HK-2 (cell line): Measurements from ENCODE around the gene ATP1A3.

Experiments
- DNase-seq: peaks from one replicate; pipeline ENCODE4 v3.0.0-alpha.2; 2018; ENCODE audit not compliant: unreplicated experiment

ATP1A3 gene

GRCh38 chr19:41928754-41929535 is 65.1 kb downstream of the ATP1A3 start:
- no peak for DNase-seq

DNA sequence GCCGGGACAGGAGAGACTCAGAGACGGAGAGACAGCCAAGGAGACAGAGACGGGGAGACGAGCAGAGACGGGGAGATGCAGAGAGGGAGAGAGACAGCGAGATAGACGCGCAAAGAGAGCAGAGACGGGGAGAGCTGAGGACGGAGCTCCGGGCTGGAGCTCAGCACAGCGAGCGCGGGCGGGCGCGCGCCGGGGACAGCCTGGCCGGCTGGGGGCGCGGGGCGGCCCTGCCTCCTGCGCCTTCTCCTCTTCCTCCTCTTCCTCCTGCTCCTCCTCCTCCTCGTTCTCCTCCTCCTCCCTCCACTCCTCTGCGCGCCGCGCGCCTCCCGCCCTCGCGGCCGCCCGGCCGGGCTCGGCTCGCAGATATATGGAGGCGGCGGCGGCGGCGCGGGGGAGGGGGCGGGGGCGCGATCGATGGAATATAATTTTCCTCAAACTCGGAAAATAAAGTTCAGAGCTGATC is 65.8 kb downstream of the ATP1A3 start, which contains the start of gene ERFL:
Gene ERFL (minus strand): TSS at position 229 of the 463 bp plus-strand sequence. CDS start 15,530 bp downstream, outside the sequence.
- peak; percentile 68 for DNase-seq

DNA sequence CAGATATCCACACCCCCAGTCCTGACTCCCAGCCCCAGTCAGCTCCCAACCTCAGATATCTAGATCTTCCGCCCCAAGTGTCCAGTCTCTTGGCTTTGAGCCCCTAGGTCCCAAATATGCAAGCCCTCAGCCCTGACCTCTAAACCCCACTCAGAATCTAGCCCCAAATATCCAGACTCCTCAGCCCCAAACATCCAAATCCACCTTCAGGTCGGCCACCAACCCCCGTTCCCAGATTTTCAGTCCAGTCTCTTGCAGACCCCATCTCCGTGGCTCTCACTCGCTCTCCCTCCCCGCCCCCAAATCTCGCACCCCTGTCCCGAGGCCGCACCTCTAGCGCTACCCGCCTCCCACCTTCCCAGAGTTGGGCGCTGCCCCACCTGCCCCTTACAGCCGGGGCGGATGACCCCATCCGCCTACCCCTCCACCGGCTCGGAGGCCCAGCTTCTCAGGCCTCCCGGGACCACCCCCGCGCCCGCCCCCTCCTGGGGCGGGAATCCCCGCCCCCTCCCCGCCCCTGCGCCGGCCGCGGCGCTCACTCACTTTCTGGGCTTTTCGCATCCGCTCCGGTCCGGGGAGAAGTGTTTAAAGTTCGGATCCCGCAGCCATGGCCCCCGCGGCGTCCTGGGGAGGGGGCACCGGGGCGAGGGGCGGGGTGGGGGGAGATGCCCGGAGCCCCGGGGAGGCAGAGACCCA is 66.4 kb downstream of the ATP1A3 start:
- no peak for DNase-seq

DNA sequence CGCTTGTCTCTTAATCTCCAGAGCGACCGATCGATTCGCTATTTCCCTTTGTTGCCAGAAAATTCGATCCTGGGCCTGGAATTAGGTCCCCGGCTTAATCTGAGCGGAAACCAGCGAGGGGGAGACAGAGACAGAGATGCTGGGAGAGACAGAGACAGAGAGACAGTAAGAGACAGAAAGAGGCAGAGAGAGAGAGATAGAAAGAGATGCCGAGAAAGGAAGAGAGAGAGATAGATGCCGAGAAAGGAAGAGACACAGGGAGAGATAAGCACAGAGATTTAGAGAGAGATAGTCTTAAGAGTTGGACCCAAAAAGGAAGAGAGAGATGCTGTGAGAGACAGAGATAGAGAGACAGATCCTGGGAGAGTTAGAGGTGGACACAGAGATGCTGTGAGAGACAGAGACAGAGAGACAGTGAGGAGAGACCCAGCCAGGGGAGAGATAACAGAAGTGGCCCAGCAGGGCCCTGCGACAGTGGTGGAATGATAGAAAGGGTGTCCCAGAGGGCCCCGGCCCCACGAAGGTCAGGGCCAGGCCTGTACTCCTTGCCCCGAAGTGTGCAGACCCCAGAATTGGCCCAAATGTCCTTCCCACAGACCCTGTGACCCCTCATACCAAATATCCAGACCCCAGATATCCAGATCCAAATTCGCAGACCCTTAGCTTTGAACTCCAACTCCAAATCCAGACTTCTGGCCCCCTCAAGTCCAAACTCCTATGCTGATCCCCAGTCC is 67.1 kb downstream of the ATP1A3 start:
- DNase-seq = no peak

GRCh38 chr19:41926028-41926762 is 67.8 kb downstream of the ATP1A3 start:
- no peak for DNase-seq

- no peak for DNase-seq
Observed at GRCh38 chr19:41925208-41926003, 68.6 kb downstream of the ATP1A3 start.

GRCh38 chr19:41924151-41925145 is 69.6 kb downstream of the ATP1A3 start:
- no peak for DNase-seq

- DNase-seq = no peak
Observed at GRCh38 chr19:41923045-41923788, 70.8 kb downstream of the ATP1A3 start.

- no peak for DNase-seq
Observed at GRCh38 chr19:41922585-41922984, 71.4 kb downstream of the ATP1A3 start.

GRCh38 chr19:41921577-41922576 is 72.2 kb downstream of the ATP1A3 start:
- no peak for DNase-seq

DNA sequence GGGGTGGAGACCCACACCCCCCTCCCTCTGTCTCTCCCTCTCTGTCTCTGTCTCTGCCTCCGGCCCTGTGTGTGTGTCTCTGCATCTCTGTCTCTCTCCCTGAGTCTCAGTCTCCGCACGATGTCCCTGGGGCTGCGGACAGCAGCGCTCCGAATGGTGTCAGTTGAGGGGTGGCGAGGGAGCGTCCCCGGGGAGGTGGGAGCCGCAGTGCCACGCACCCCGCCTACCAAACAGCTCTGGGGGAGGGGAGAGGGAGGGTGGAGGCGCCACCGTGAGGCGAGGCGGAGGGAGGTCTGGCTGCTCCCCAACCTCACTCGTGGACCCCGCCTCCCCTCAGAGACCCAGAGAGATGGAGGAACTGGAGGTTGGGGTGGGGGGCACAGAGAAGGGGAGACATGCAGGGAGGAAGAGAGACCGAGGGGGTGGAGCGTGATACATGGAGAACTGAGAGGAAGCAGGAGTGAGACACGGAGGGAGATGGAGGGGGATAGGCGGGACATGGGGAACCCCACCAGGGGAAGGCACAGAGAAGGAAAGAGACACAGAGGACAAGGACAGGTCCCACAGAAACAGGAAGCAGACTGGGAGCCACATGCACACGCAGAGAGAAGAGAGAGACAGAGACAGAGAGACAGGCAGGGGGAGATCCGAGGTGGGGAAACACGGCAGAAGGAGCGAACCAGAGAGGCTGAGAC is 73.0 kb downstream of the ATP1A3 start:
- no peak for DNase-seq

DNA sequence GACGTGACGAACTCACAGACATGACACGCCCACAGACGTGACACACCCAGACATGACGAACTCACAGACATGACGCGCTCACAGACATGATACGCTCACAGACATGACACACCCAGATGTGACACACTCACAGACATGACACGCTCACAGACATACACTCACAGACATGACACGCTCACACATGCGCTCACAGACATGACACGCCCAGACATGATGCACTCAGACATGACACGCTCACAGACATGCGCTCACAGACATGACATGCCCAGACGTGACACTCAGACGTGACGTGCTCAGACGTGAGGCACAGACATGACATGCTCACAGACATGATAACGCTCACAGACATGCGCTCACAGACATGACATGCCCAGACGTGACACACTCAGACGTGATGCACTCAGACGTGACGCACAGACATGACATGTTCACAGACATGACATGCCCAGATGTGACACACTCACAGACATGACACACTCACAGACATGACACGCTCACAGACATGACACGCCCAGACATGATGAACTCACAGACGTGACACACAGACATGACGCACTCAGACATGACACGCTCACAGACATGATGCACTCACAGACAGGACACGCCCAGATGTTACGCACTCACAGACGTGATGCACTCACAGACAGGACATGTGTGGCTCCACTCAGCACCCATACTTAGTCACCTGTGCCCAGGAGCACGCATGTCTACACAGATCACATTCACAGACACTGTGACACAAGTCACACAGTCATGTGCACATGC is 73.9 kb downstream of the ATP1A3 start:
- DNase-seq = no peak

- no peak for DNase-seq
Observed at GRCh38 chr19:41918653-41919244, 75.3 kb downstream of the ATP1A3 start.

GRCh38 chr19:41918095-41918494 is 75.9 kb downstream of the ATP1A3 start:
- DNase-seq = no peak

GRCh38 chr19:41917676-41918075 is 76.4 kb downstream of the ATP1A3 start:
- DNase-seq = no peak
